GM21423 (cell line): Measurements from ENCODE around the gene SETD7.

Experiments used
- ATAC-seq: cut with Tn5 transposase; IDR thresholded peaks from one replicate; pipeline ENCODE4 v1.9.1; 2021; ENCODE audit warnings: mild to moderate bottlenecking, moderate library complexity; ENCODE audit not compliant: unreplicated experiment

Gene SETD7

DNA sequence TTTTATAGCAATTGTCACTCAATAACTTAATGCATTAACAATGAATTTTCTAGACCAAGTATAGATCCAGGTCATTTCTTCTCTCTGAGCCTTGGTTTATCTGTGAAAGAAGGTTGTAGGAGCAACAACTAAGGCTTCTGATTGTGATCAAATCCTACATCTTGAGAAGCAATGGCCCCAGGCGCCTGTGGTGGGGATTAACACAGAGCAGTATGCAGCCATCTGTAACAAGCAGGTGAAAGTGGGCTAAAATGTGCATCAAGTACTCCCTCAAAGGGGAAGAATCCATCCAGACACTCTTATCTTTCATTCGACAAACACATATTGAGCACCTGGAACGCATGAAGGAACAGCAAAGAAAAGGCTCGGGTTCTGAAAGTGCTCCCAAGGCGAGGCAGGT lies 19.1 kb upstream of the SETD7 start:
- no peak for ATAC-seq

DNA sequence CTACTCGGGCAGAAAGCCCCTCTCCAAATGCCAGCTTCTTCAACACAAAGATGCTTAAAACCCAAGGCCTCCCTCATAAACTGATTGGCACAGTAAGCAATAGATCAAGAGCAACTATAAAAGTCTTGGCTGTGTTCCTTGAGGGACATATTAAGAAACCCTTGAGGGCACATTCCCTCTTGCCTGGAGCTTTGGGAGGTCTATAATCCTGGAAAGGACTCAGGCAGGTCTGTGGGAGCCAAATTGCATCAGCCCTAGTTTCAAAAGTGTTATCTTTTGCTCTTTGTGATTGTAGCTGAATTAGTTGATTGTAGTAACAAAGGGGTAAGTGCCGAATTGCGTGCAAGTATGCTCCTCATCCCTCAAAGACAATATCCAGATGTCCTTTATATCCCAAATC lies 18.6 kb upstream of the SETD7 start:
- ATAC-seq: no peak

DNA sequence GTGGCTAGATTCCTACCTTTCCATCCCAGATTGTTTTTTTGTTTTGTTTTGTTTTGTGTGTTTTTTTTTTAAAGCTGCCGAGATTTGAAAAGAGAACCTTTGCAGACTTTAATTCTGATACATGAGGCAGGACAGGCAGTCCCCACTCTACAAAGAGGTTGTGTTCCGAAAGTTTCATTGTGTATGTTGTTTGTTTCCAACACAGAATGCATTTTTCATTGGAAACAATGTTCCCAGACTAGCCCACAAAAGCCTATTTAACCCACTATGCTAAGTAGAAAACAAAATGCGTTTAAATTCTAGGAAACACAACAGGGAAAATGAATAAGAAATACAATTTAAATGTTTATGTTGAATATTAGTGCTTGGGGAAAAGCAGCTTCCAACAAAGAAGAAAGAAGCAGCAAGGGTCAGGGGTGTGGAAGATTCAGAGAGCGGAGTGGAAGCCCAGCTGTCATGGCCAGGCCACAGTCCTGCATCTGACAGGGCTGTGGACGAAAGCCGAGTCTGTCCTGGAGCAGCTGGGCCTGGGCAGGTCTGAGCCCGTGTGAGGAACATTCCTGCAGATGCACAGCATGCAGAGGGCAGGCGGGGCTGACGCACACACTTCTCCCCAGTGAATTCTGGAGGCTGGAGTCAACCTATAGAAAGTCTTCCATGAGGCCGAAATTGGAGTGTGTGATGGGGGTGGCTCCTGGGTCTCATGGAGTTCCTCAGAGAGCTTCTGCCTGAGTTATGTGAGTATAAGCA lies 12.4 kb upstream of the SETD7 start:
- ATAC-seq: no peak

DNA sequence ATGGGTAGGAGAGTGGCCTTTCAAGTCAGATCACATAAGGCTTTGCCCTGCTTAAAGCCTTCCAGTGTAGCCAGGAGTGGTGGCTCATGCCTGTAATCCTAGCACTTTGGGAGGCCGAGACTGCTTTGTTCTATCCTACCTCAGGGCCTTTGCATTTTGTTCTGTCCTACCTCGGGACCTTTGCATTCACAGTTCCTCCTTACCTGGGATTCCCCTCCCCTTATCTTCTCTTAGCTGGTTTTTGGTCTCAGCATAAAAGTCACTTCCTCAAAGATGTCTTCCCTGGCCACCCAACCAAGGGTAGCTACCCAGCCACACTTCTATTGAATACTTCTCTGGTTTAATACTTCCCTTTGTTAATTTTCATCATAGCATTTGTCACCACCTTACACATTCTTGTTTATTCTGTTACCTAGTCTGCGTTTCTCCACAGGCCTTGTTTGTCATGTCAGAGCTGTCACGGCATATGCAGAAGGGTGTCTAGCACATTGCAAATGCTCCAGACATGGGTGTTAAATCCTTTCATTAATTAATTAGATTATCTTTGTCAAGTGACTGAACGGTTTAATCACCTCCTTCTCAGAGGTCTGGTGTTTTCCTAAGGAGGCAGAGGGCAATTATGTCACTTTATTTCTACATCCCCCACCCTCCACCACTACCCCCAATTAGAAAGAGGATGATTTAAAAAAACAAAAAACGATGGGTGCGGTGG lies 11.3 kb upstream of the SETD7 start:
- no peak for ATAC-seq

DNA sequence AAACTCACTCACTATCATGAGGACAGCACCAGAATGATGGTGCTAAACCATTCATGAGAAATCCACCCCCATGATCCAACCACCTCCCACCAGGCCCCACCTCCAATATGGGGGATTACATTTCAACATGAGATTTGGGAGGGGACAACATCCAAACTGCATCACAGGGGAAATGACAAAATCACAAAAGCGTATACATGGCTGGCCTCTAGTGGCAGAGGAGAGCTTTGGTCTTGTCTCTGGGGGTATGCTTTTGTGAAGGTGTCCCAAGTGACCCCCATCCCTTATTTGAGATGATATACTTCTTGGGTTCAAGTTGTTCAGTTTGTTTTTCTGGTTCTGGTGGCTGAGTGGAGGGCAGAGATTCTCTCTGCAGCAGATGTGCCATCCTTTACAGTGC lies 8.5 kb upstream of the SETD7 start:
- no peak for ATAC-seq

DNA sequence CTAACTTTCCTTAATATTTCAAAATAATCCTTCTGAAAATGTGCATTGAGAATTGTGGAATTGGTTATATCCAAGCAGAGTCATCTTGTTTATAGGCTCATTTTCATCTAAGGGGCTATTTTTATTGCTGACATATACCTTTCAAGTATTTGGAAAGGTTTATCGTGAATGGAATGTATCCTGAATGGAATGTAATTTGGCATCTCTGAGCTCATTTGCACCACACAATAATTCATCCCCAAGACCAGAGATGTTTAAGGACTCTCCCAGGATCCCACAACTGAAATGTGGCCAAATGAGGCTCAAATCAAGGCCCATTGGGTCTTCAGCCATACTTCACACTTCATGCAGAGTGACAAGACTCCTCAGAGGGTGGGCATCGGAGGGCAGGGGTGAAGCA lies 7.5 kb upstream of the SETD7 start:
- no peak for ATAC-seq

DNA sequence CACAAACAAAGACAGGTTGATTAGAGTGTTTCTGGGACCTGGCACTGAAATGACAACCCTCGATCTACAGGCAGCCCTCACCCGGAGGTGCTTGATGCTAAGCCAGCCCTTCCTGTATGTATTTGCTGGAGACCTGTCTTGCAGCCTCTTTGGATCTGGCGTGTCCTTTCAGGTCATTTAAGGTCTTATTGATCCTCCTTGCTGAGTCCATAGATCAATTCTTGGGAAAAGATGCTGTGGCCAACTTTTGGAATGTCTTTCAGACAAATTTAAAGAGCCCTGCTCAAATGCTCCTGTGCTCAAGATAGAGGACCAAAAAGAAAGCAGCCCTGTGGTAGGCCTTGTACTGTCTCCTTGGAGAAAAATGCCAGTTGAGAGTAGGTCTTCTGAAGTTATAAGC lies 6.8 kb upstream of the SETD7 start:
- ATAC-seq: no peak

DNA sequence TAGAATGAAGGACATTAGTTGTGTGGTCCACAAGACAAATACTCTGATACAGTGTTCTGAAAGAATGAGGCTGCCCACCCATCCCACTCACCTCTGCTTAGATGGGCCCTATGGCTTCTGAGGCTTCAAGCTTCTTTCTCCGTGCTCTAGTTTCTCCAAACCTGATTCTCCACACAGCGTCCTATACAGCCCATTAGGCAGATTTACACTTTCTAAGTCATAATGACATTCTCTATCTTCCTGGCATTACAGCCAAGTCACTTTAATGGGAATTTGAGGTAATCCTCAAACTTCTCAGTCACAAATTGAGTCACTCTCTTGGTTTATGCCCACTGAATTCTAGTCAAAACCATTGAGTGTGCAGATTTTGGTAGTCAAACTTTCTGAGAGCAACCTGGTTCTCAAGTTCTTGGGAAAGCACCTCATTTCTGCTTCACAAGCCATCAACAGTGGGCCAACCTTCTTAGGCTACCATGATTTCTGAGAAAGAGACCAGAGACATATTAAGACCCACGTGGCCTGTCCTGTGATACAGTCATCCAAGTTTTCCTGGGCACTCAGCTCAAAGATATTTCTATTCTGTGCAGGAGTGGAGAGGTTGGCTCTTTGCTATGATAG lies 6.2 kb upstream of the SETD7 start:
- ATAC-seq: no peak

DNA sequence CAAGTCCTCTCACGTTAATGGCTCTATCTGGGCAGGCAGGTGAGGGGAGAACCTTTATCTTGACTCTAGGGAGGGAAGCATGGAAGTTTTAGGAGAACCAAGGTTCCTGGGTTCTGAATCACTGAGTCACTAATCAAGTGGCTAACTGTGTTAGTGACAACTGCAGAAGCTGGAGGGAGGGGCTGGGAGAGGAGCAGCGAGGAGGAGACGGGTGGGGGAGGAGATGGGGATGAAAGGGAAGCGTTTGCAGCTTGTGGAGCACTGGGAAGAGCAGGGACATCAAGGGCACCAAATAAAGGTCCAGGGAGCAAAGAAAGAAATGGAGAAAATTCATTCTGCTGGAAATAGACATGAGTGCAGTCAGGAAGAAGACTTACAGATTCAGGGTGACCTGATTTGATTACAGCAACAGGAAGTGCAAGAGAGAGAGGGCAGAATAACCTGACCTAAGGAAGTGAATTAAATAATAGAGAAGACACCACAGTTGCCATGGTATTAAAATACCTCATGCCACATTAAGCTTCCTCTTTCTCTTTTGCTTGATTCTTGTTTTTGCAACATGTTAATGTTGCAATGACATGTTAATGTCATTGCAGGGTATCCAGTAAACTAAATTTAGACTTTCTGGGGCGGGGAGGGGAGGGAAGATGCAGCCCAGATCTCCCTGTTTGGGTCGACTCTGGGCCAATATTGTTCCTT lies 4.5 kb upstream of the SETD7 start:
- no peak for ATAC-seq

DNA sequence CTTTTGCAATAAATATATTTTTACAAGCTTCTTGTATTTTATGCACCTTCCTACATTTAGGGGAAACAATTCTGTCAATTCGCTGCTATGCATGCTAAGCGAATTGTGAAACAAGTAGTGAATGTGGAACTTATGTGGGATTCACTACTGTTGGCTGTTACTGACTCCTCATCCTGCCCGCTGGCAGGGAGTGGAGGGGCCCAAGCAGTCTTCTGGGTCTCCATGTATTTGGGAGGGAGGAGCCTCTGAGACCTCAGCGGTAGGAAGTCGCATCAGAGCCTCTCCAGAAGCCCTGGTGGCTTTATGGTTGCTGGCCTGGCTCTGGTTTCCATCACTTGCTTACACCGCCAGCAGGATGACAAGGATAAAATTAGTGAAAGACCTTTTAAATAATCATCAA lies 3.7 kb upstream of the SETD7 start:
- no peak for ATAC-seq

DNA sequence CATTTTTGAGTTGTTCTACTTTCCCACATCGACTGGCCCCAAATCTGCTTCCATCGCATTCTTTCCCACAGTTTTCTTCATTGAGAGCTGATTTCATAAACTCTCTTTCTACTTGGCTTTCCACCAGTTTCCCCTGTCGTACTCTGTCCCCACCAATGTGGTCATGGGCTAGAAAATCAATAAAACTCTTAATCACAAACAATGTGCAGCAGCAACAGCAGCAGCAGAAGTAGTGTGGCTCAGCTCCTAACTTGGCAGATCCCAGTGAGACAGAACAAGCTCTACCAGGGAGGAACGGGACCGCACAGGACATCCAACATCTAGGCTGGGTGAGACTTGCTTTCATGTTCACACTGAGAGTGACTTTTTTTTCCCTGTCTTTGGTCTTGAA lies 3.1 kb upstream of the SETD7 start:
- no peak for ATAC-seq

DNA sequence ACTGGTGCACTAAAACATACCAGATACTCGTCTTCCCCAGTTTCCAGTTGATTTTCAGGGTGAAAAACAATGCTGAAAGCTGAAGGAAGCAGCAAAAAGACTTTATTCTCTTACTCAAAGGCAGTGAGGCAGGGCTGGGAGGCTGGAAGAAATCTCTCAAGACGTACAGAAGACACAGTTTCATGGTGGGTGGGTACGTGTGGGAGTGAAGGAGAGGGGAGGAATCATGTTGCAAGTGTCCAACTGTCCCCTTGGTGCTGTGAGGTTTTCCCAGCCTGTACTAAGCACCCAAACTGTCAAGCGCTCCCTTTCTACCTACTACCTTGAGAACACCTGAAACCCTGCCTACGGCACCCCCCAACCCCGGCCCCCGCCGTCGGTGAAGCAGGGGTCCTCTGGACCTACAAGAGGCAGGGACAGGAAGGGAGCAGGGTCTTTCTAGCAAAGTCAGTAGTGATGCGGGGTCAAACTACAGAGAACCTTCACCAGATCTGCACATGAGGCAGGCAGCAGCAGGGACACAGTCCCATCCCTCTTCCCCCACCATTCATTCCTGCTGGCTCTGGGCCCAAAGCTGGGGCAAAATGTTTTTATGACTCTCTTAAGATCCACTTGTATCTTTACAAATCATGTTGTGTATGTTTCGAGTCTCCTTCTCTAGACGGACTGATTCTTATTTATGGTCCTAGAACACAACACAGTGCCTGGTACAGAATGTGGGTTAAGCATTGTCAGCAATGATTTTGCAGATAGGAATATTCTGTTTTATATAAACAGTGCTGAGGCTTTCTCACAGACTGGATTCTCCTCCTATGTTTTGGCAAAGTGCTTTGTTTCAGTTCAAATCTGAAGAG lies 2.4 kb upstream of the SETD7 start:
- ATAC-seq: no peak

DNA sequence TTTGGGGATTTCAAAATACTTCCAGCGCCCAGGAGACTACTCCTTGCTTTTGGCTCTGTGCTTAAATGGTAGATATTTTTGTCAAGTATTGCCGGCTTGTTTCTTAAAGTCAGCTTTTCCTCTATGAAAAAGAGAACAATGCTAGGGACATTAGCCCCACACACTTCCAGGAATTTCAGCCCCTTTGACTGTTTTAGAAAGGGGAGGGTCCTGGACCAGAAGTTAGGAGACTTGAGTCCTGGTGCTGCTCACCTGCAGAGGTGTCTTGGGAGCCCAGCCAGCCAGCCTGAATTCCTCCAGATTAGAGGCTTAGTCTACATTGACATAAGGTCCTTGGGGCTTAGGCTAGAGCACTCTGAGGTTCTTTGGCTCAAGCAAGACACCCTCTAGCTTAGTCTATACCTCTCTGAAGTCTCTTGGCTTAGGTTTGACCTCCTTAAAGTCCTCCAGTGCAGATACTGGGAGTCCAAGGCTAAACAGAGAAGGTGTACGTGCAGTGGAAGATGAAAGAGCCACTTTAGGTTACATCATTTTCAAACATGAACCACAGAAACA lies 1.6 kb upstream of the SETD7 start:
- ATAC-seq: no peak

DNA sequence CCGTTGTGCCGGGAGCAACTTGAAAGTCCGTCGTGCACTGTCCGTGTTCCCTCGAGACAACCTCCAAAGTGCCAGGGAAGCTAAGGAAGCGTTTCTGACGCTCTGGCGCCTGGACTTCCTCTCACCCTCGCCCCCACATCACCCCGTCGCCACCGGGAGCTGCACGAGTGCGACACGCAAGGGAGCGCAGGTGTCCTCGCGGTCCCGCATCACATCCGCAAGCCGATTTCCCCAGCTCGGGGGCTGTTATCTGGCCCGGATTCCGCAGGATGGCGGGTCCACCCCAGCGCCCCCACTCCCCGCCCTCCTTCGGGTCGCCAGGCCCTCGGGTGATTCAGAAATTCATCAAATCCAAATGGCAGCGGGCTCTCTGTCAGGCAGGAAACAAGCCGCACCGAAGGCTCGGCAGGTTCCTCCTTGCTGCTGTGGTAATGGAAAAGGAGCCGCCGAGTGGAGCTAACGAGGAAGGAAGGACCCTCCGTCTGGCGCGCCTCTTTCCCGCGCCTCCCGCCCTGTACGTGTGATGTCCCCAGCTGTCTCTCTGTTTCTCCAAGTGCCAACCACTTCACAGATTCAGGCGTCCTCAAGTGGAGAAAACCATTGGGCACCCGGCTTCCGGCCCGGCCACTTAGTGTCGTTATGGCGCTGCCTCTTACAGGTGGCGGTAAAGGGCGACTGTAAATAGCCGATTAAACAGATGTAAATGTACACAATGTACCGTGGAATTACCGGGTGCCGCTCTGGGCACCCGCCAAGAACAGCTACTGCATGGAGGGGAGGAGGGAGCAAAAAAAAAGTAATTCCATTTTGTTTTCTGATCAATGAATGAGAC lies 921 bp upstream of the SETD7 start:
- ATAC-seq: peak; percentile 36

DNA sequence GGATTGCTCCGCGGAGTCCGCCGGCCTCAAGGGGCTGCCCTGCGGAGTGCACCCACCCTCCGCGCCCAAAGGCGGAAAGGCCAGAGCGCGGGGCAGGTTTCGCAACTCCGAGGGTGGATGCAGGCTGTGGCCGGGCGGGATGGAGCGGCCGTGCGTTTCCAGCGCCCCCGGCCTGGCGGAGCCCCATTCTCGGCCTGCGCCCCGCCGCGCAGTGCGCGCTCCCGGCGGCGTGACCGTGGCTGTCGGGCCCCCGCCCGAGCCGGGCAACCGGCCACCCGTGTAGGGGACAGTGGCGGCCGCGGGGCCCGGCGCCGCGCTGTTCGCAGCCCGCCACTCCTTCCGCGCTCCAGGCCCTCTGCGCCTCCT lies 331 bp downstream of the SETD7 start:
- peak; percentile 14 for ATAC-seq

DNA sequence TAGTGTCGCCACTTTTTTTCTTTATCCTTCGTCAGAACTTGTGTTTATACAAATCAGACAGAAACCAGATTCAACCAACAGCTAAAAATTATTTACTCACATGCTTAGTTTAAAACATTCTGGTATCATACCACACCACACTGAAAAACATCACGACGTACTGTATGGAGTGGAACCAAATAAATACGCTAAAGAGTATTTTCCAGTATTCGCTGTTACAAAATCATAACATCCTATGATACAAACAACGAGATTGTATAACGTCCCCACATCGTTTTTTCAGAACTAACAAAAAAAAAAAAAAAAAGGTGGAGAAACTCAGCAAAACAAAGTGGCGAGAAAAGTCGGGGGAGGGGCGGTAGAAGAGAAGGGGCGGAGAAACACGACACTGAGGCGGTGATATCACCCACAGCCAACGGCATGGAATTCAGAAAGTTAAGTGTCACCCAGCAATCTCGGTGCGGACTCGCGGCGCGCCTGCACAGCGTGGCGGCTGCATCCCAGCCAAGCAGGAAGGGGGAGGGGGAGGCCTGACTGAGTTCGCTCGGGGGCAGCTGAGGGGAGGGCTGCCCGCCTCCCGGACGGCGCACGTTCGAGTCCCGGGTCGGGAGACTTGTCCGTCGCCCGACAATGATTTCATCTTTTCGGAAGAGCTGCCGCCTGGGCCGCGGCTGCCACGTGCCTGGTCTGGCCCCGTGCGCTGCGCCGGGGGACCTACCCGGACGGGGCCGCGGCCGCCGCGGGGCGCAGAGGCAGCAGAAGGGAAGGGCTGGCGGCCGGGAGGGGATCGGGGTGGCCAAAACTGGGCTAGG lies 920 bp downstream of the SETD7 start:
- ATAC-seq: peak; percentile 31

DNA sequence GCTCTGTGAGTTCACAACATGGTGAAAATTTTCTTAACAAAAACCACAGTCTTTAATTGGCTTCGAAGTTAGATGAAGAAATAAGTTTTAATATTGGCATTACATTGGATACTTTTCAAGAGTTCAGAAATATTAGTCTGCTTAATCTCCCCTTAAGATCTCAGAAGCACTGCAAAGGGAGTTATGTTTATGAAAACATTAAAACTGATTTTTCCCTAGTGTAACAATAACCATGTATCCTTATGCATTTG lies 1.5 kb downstream of the SETD7 start:
- no peak for ATAC-seq

DNA sequence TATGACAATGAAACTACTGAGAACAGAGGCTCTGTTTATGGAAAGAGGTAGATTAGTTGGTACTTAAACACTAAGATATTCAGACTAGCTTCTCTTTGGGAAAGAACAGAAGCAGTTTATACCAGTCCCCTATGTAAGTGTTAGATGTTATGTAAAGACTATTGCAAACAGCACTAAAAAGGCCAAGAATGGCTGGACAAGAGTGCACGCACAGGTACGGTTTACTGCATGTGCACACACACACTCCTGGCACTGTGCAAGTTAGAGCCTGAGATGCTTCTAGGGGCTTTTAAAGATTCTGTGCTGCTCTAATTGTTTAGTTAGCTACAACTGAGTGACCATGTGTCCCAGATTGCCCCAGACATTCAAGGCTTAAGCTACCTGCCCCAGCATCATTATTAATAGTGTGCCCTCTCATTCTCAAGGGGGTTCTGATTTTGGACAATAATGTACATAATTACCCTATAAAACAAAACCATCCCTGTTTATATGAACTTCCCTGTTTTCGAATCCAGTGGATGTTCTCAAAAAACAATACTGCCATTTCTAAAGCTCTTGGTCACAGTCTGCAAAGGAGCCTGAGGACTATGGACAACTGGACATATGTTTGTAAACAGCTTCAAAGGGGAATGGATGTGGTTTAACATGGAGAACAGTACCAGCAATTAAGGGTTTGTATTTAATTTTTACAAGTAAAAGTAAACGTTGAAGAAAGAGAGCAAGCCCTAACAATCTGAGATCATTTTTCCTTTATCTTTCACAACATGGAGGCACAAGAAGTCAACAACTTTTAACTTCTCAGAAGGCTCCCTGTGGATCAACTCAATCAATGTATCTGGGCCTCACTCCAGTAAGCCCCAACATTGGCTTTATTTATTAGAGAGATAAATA lies 2.0 kb downstream of the SETD7 start:
- ATAC-seq: no peak
